NCI-H2227 (cell line): ENCODE measurements around the gene ENTPD2.
"Not testable (repeated sequence)": the region's sequence is repeated elsewhere in the genome, so short reads cannot be mapped to it uniquely, and the experiment has no call there.

Source experiments
- DNase-seq: peaks from one replicate; lab custom pipeline; 2025; ENCODE audit not compliant: unreplicated experiment; lab: John Stamatoyannopoulos, UW

Gene ENTPD2

GRCh38 chr9:137048655-137049543 is 5.0 kb downstream of the ENTPD2 start:
- DNase-seq: no peak

- peak; percentile 73 for DNase-seq
Observed at GRCh38 chr9:137046088-137046787, 7.6 kb downstream of the ENTPD2 start, which contains the start of gene NPDC1. Gene NPDC1, minus strand, starts transcription at chr9:137046177. Its CDS starts 188 bp downstream, at chr9:137045989.

GRCh38 chr9:137045294-137046087 is 8.4 kb downstream of the ENTPD2 start:
- peak; percentile 49 for DNase-seq

GRCh38 chr9:137044502-137045177 is 9.2 kb downstream of the ENTPD2 start:
- DNase-seq: peak; percentile 29

- DNase-seq: no peak
Observed at GRCh38 chr9:137044037-137044436, 9.8 kb downstream of the ENTPD2 start.

GRCh38 chr9:137042751-137043727 is 10.8 kb downstream of the ENTPD2 start:
- DNase-seq: no peak

- peak; percentile 81 for DNase-seq
Observed at GRCh38 chr9:137041124-137041523, 12.7 kb downstream of the ENTPD2 start.

GRCh38 chr9:137040568-137040967 is 13.3 kb downstream of the ENTPD2 start:
- no peak for DNase-seq

GRCh38 chr9:137039611-137040366 is 14.1 kb downstream of the ENTPD2 start:
- no peak for DNase-seq

GRCh38 chr9:137038916-137039315 is 14.9 kb downstream of the ENTPD2 start:
- no peak for DNase-seq

- DNase-seq: no peak
Observed at GRCh38 chr9:137037483-137037882, 16.4 kb downstream of the ENTPD2 start.

- no peak for DNase-seq
Observed at GRCh38 chr9:137037035-137037434, 16.8 kb downstream of the ENTPD2 start.

GRCh38 chr9:137035937-137036336 is 17.9 kb downstream of the ENTPD2 start:
- DNase-seq: no peak

- no peak for DNase-seq
Observed at GRCh38 chr9:137035507-137035834, 18.4 kb downstream of the ENTPD2 start.

GRCh38 chr9:137034709-137035506 is 19.0 kb downstream of the ENTPD2 start:
- DNase-seq: peak; percentile 86

GRCh38 chr9:137034039-137034708 is 19.7 kb downstream of the ENTPD2 start:
- DNase-seq: no peak

GRCh38 chr9:137033481-137033880 is 20.4 kb downstream of the ENTPD2 start:
- not testable (repeated sequence) for DNase-seq

GRCh38 chr9:137032858-137033257 is 21.0 kb downstream of the ENTPD2 start:
- no peak for DNase-seq
